Thyroid gland (tissue), 4 donors: ENCODE results near the gene C1orf232. TPM values are rescaled to one million over a fixed set of nuclear protein-coding genes. Genes with fewer than 3 reads are reported as not detected.

Source experiments
- DNase-seq, 2 donors: peaks; one replicate each; pipeline ENCODE4 v3.0.0-alpha.2; 2019
- H3K27ac ChIP-seq, 3 donors: fragments of 200-600 bp; sonication (generic); 1 replicate in 2 of 3; 2 replicates in 1 of 3; pipeline ENCODE4 v1.5.1; 2016 to 2019; ENCODE audit warnings: mild to moderate bottlenecking in 1 of 3, moderate library complexity in 1 of 3
- H3K27me3 ChIP-seq: fragments of 200-600 bp; sonication (generic); one replicate; pipeline ENCODE4 v1.5.1; 2019
- H3K36me3 ChIP-seq, 2 donors: fragments of 200-600 bp; sonication (generic); one replicate each; pipeline ENCODE4 v1.5.1; 2016 to 2019
- H3K4me1 ChIP-seq, 2 donors: fragments of 200-600 bp; sonication (generic); one replicate each; pipeline ENCODE4 v1.5.1; 2017 to 2019
- H3K4me3 ChIP-seq, 3 donors: fragments of 200-600 bp; sonication (generic); replicated peaks in 1 of 3; 1 replicate in 2 of 3; 2 replicates in 1 of 3; pipeline ENCODE4 v1.5.1; 2016; ENCODE audit warnings: mild to moderate bottlenecking in 1 of 3
- H3K9me3 ChIP-seq: fragments of 200-600 bp; sonication (generic); one replicate; pipeline ENCODE4 v1.5.1; 2017
- POLR2A ChIP-seq, 2 donors: fragments of 450-650 bp; IDR thresholded peaks; one replicate each; pipeline ENCODE4 v1.6.1; 2017; ENCODE audit warnings: antibody characterized with exemption in 2 of 2, mild to moderate bottlenecking in 2 of 2, moderate library complexity in 1 of 2
- WGBS, 2 donors: methylation state at CpG; one replicate each; pipeline ENCODE4 v1.1.5; 2017; 5-methylcytosine and 5-hydroxymethylcytosine counted together
- intact Hi-C: fragments of 100-400 bp; cut with DNase I; formaldehyde crosslinking; loops from one replicate; pipeline ENCODE4 v1.15.1; 2023
- total RNA-seq, 4 donors: library from RNA; depleted of rRNA; stranded (reverse); fragments of >200 nt; gene quantifications; one replicate each; pipeline ENCODE4 v1.2.3, GENCODE V29; 2016
- TF ChIP-seq, protein P1 (sequence below), 6 experiments: fragments of 200-600 bp in 3 of 6; fragments of 450-650 bp in 3 of 6; sonication (generic) in 3 of 6; IDR thresholded peaks; one replicate each; pipeline ENCODE4 v1.5.1; 2016 to 2019; ENCODE audit warnings: antibody characterized with exemption in 6 of 6, mild to moderate bottlenecking in 2 of 6, inconsistent platforms in 1 of 6, moderate library complexity in 1 of 6

The C1orf232 gene
- total RNA-seq, 4 donors from 2014 or later = not detected

DNA sequence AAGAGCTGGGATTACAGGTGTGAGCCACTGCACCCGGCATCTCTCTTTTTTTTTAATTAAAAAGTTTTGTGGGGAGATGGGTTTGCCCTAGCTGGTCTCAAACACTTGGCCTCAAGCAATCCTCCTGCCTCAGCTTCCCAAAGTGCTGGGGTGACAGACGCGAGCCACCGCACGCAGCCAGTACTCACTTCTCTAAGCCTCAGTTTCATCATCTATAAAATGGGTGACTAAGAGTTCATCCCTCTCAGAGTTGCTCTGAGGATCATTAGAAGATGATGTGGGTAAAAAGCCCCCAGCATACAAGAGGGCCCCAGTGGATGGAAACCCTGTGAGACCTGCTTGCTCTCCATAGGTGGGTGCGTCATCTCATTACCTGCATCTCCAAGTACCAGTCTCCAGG, 19.1 kb upstream of the C1orf232 start:
- no peaks in the 10 kb centered on the region for H3K27me3 ChIP-seq
- DNase-seq = no peak
- H3K9me3 ChIP-seq = no peaks in the 10 kb centered on the region
- peaks cover 5 to 19% of the 10 kb centered on the region in 2 donors for H3K36me3 ChIP-seq
- H3K27ac ChIP-seq = no peak overlapping the region
- TF ChIP-seq, protein P1, sequence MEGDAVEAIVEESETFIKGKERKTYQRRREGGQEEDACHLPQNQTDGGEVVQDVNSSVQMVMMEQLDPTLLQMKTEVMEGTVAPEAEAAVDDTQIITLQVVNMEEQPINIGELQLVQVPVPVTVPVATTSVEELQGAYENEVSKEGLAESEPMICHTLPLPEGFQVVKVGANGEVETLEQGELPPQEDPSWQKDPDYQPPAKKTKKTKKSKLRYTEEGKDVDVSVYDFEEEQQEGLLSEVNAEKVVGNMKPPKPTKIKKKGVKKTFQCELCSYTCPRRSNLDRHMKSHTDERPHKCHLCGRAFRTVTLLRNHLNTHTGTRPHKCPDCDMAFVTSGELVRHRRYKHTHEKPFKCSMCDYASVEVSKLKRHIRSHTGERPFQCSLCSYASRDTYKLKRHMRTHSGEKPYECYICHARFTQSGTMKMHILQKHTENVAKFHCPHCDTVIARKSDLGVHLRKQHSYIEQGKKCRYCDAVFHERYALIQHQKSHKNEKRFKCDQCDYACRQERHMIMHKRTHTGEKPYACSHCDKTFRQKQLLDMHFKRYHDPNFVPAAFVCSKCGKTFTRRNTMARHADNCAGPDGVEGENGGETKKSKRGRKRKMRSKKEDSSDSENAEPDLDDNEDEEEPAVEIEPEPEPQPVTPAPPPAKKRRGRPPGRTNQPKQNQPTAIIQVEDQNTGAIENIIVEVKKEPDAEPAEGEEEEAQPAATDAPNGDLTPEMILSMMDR (IDR thresholded peaks at IDR 0.05) = no peak
- no peak for TF ChIP-seq POLR2A (IDR thresholded peaks at IDR 0.05)
- WGBS, 2 donors = 99% methylated on average over 6 of the region's 6 CpGs
- intact Hi-C loops = no loop called here
- no peaks in the 10 kb centered on the region for H3K4me1 ChIP-seq
- H3K4me3 ChIP-seq = no peak overlapping the region

DNA sequence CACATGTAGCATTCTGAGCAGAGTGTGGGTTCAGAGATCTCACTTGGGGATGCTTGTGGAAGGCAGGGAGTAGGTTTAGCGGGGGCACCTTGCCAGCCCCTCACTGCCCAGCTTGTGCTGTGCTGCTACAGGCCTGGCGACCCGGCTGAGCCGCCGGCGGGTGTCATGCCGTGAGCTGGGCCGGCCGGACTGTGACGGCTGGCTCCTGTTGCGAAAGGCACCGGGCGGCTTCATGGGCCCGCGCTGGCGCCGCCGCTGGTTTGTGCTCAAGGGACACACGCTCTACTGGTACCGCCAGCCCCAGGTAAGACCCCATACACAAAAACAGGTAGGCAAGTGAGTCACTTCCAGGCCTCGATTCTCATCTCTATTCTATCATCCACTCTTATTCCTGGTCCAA, 16.1 kb upstream of the C1orf232 start:
- H3K9me3 ChIP-seq = no peaks in the 10 kb centered on the region
- H3K36me3 ChIP-seq = peaks cover 18 to 28% of the 10 kb centered on the region in 2 donors
- no peaks in the 10 kb centered on the region for H3K27me3 ChIP-seq
- no peak overlapping the region for H3K4me3 ChIP-seq
- TF ChIP-seq POLR2A (IDR thresholded peaks at IDR 0.05) = no peak
- TF ChIP-seq, protein P1 (IDR thresholded peaks at IDR 0.05) = no peak
- H3K27ac ChIP-seq = no peak overlapping the region
- WGBS, 2 donors = 94 to 98% methylated on average over 20 to 21 of the region's 21 CpGs
- intact Hi-C loops = no loop called here
- no peaks in the 10 kb centered on the region for H3K4me1 ChIP-seq
- no peak for DNase-seq

DNA sequence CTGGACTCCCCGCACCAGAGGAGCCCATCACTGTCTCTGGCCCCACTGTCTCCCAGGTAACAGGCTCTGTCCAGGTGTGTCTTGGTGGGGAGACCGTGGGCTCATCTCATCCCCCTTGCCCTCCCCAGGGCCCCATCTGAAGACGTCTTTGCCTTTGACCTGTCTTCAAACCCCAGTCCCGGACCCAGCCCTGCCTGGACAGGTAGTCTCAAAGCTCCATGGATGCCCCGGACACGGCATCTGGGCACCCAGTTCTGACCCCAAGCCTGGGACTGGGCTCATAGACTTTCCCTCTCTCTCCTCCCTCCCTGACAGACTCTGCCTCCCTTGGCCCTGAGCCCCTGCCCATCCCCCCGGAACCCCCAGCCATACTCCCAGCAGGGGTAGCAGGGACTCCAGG, 15.3 kb upstream of the C1orf232 start:
- intact Hi-C loops = no loop called here
- DNase-seq = no peak
- Histone ChIP-seq H3K27me3 (no peaks in the 10 kb centered on the region), H3K4me3 (no peak overlapping the region), H3K4me1 (no peaks in the 10 kb centered on the region), H3K9me3 (no peaks in the 10 kb centered on the region), H3K27ac (no peak overlapping the region), H3K36me3 (peaks cover 18 to 28% of the 10 kb centered on the region in 2 donors)
- TF ChIP-seq POLR2A (IDR thresholded peaks at IDR 0.05) = no peak
- TF ChIP-seq, protein P1 (IDR thresholded peaks at IDR 0.05) = no peak
- WGBS, 2 donors = 84 to 96% methylated on average over 7 of the region's 7 CpGs

DNA sequence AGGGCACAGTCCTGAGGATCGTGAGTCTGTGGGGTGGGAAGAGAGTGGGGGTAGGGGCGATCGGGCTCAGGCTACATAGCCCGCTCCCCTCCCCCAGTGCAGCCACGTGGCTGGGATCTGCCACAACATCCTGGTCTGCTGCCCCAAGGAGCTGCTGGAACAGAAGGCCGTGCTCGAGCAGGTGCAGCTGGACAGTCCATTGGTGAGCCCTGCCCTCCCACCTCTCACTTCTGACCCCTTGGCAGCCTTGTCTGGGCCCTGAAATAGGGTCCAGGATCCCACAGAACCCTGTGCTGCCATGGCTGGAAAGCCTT, 13.6 kb upstream of the C1orf232 start:
- H3K4me3 ChIP-seq = no peak overlapping the region
- peaks cover 8 to 12% of the 10 kb centered on the region in 2 donors for H3K4me1 ChIP-seq
- TF ChIP-seq, protein P1 (IDR thresholded peaks at IDR 0.05) = no peak
- no peak for TF ChIP-seq POLR2A (IDR thresholded peaks at IDR 0.05)
- peaks cover 14 to 20% of the 10 kb centered on the region in 2 donors for H3K36me3 ChIP-seq
- H3K27me3 ChIP-seq = no peaks in the 10 kb centered on the region
- intact Hi-C loops = no loop called here
- WGBS, 2 donors = 60 to 94% methylated on average over 2 to 3 of the region's 7 CpGs
- no peak for DNase-seq
- H3K9me3 ChIP-seq = no peaks in the 10 kb centered on the region
- H3K27ac ChIP-seq = no peak overlapping the region

DNA sequence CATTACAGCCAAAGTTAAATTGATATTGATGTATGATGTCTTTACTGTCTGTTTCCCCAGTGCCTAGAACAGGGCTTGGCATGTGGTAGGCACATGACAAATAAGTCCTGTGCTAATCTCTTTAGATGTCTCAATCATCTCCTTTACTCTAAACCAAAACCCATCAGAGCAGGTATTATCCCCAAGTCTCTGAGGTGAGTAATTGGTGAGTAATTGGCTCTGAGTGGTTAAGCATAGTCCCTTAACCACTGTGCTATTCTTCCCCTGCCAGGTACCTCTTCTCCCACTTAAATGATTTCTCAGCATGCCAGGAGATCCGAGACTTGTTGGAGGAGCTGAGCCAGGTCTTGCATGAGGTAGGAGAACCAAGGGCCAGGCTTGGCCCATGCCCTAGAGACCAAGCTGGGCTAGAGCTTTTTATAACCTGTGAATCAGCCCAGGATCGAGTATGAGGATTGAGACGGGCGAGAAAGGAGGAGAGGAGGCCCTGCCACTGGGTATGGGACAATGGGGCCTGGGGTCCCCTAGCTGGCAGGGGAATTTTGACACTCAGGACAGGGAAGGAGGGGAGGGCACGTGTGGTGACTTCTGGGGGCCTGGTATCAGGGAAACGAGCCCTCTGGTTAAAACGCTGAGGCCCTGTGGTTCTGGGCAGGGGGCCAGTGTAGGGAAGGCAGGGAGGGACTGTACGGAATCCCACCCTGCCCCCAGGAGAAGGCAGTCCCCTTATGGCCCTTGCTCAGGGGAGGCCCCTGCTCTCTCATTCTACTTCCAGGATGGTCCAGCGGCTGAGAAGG, 13.0 kb upstream of the C1orf232 start:
- Histone ChIP-seq H3K27me3 (no peaks in the 10 kb centered on the region), H3K4me3 (no peak overlapping the region), H3K9me3 (no peaks in the 10 kb centered on the region), H3K36me3 (peaks cover 14 to 20% of the 10 kb centered on the region in 2 donors), H3K27ac (no peak overlapping the region), H3K4me1 (peaks cover 8 to 12% of the 10 kb centered on the region in 2 donors)
- no peak for DNase-seq
- no peak for TF ChIP-seq POLR2A (IDR thresholded peaks at IDR 0.05)
- TF ChIP-seq, protein P1 (IDR thresholded peaks at IDR 0.05) = no peak
- WGBS, 2 donors = 82% methylated on average over 9 of the region's 9 CpGs
- intact Hi-C loops = no loop called here
